HG02973 (cell line): ENCODE measurements around the gene CDON.
"Not testable (repeated sequence)": the region's sequence is repeated elsewhere in the genome, so short reads cannot be mapped to it uniquely, and the experiment has no call there.

Experiments used
- ATAC-seq: cut with Tn5 transposase; IDR thresholded peaks from one replicate; pipeline ENCODE4 v1.9.1; 2021; ENCODE audit warnings: moderate library complexity; ENCODE audit not compliant: unreplicated experiment

The CDON gene

GRCh38 chr11:125925804-125926203, 136.9 kb downstream of the CDON start:
- ATAC-seq = no peak

GRCh38 chr11:125925247-125925740, 137.4 kb downstream of the CDON start:
- no peak for ATAC-seq

GRCh38 chr11:125924384-125925007, 138.2 kb downstream of the CDON start:
- no peak for ATAC-seq

GRCh38 chr11:125923633-125924032, 139.0 kb downstream of the CDON start:
- no peak for ATAC-seq

- peak; percentile 79 for ATAC-seq
Measured at GRCh38 chr11:125923012-125923579, 139.6 kb downstream of the CDON start.

GRCh38 chr11:125922156-125922555, 140.5 kb downstream of the CDON start:
- ATAC-seq = no peak

- ATAC-seq = no peak
Measured at GRCh38 chr11:125921042-125921441, 141.6 kb downstream of the CDON start.

GRCh38 chr11:125918140-125918840, 144.4 kb downstream of the CDON start:
- no peak for ATAC-seq

- no peak for ATAC-seq
Measured at GRCh38 chr11:125916683-125917347, 145.9 kb downstream of the CDON start.

- ATAC-seq = not testable (repeated sequence)
Measured at GRCh38 chr11:125914601-125915000, 148.1 kb downstream of the CDON start.

GRCh38 chr11:125910226-125910849, 152.3 kb downstream of the CDON start:
- ATAC-seq = no peak
